GM04503 (cell line): Measurements from ENCODE around the gene DUS3L.
"Not testable (repeated sequence)": the region's sequence is repeated elsewhere in the genome, so short reads cannot be mapped to it uniquely, and the experiment has no call there.

Experiments used
- DNase-seq: peaks from one replicate; pipeline ENCODE4 v3.0.0-alpha.2; 2012; ENCODE audit warnings: low read depth

Gene DUS3L

DNA sequence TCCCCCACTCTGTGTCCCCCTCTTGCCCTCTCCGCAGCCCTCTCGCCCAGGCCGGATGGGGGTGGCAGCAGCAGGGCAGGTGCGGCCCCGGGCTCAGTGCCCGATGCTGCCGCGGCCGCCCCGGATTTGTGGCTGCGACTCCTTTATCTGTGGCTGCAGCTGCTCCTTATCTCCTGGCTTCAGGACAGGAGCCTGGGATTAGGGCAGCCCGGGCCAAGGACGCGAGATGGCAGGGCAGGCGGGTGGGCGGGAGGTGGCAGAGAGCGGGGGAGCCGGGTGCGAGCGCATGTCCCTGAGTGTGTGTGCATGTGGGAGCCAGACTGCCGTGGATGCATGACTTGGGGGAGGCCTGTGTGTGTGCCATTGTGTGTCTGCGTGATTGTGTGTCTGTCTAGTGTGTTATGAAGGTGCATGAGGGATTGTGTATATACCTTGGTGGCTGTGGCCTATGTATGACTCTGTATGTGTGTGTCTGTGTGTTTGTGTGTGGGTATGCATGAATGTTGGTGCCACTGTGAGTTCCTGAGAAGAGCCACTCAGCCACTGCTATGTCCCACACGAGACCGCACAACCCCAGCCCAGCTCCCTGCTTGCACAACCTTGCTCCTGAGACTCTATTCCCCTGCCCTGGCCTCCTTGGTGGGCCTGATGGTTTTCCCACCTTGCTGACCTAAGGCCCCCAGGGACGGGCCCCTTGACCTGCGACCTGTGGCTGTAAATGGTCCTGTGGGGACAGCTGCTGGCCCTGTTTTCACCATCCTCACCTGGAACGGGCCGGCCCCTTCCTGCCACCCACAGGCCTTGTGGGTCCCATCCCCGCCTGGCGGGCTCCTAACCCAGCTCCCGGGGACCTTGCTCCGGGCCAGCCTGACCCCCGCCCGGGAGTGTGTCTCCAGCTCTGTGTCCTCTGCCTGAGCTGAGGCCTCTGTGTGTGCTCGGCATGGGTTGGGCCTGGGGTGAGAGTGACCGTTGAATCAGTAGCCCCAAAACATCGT, 8.6 kb upstream of the DUS3L start:
- DNase-seq, result no peak

DNA sequence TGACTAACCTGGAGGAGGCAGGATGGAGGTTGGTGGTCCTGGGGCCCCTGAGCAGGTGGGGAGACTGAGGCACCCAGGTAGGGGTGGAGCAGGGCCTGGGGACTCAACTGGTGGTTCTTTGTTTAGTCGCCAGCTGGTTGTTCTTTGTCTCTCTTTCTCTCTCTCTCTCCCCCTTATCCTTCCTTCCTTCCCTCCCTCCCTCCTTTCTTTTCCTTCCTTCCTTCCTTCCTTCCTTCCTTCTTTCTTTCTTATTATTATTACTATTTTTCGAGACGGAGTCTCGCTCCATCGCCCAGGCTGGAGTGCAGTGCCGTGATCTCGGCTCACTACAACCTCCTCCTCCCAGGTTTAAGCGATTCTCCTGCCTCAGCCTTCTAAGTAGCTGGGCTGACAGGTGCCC, 7.3 kb upstream of the DUS3L start:
- no peak for DNase-seq

DNA sequence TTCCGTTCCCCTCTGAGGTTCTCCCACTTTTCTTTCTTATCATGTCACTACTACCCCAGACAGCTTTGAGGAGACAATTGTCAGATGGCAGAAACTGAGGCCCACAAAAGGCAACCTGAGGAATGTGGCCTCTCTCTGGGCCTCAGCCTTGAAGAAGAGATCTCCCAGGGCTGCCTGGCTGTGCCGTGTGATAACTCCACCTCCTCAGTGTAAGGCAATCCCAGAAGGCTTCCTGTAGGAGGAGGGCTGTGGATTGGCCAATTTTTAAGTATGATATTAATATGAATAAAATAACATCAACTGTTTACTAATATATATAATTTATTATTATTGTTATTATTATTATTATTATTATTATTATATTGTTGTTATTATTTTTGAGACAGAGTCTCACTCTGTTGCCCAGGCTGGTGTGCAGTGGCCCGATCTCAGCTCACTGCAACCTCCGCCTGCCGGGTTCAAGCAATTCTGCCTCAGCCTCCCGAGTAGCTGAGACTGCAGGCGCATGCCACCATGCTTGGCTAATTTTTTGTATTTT, 4.5 kb upstream of the DUS3L start:
- no peak for DNase-seq

DNA sequence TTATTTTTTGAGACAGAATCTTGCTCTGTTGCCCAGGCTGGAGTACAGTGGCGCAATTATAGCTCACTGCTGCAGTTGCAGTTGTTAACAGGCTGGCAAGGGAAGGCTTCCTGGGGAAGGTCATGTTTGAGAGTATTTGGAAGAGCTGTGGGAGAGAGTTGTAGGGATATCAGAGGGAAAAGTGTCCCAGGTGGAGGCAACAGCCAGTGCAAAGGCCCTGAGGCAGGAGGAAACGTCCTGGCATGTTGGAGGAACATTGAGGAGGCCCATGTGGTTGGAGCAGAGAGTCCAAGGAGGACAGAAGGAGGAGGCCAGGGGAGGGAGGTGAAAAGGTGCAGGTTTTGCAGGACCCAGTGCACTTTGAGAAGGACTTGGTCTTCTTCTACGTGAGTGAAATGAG, 2.2 kb upstream of the DUS3L start:
- DNase-seq, result no peak

DNA sequence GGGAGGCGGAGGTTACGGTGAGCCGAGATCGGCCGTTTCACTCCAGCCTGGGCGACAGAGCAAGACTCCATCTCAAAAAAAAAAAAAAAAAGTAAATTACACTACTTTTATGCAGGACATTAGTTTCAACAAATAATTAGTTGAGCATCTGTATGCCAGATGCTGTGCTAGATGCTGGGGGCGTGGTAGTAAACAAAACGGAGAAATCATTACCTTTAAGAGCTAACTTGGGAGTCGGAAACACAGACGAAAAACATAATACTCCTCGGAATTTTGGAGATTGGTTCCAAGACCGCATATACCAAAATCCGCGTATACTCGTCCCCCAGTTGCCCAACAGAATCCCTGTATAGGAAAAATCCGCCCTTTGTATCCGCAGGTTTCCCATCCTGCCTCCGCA, 1.3 kb upstream of the DUS3L start:
- DNase-seq, result no peak

DNA sequence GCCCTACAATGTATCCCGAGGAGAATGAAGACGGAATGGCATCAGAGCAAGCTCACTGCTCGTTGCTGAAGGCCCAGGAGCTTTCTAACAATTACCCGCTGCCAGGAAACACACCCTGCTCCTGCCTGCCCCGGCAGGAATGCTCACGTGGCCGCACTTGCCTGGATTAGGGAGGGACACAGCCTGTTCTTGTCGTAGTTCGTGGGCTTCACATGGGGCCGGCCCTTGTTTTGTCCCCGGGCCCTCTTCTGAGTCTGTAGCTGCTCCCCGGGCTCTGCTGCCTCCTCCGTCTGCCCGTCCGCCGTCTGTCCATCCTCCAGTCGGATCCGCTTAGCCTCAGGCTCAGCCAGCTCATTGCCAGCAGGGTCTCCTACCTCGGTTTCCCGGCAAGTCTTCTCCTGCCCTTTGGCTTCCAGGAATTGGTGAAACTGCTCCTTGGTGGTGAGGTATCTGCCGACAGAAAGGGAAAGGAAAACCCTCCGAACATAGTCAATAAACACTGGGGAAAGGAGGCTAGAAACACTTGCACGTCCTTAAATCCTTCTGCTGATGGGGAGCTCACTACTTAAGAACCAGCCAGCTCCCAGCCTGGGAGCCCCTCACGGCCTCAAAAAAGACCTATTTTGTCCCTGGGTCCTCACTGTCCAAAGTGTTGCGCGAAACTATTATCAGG, 941 bp downstream of the DUS3L start:
- no peak for DNase-seq

DNA sequence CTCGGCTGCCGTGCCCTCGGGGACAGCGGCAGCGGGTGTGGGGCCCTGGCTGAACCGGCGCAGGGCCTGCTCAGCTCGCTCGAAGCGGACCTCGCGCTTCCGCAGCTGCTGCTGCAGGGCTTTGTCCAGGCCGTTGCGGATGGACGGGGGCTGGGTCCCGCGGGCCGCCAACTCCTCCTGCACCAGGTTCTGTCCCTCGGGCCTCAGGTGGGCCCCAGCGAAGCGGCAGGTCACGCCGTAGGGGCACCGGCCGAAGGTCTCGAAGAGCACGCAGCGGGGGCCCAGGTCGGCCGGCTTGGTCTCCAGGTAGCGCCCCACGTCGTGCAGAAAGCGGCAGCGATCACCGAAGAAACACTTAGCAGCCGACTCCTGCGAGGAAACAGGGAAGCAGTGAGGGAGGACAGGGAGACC, 1.6 kb downstream of the DUS3L start:
- no peak for DNase-seq

DNA sequence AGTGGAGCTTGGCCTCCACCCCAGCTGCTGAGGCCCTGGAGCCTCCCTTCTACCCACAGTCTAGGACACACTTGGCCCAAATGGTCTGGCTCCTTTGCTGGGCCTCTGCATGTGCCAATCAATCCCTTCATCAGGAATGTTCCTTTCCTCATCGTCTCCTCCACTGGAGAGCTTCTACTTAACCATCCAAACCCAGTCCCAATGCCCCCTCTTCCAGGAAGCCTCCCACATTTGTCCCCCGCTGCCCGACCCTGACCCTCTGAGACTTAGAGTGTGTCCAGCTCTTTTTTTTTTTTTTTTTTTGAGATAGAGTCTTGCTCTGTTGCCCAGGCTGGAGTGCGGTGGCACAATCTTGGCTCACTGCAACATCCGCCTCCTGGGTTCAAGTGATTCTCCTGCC, 2.5 kb downstream of the DUS3L start:
- DNase-seq, result no peak

DNA sequence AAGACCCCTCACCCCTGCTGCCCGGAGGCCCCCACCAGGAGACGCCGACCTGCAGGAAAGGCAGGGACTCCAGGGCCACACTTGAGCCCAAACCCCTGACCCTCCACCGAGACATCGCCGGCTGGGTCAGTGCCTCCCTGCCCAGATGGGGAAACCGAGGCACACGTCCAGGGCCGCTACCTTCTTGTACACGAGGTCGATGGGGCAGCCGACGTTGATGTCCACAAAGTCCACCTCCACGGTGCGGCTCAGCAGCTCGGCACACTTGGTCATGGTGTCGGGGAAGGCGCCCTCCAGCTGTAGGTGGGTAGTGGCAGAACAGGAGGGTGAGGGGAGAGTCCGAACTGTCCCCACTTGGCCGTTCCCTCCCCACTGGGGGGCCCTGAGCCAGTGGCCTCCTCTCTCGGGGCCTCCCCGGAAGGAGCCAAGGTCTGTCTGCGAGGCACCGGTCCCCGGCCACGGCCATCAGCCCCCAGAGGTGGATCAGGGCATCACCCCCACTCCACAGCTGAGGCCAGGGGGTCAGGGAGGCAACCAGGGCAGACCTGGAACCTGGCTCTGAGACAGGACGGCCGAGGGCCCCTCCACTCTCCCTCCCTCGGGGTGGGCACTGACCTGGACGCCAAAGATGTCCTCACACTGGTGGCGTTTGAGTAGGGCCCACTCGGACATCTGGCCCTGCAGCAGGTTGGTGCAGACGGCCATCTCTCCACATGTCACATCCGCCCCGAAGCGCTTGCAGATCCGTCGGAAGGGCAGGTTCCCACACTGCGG, 3.4 kb downstream of the DUS3L start:
- no peak for DNase-seq

DNA sequence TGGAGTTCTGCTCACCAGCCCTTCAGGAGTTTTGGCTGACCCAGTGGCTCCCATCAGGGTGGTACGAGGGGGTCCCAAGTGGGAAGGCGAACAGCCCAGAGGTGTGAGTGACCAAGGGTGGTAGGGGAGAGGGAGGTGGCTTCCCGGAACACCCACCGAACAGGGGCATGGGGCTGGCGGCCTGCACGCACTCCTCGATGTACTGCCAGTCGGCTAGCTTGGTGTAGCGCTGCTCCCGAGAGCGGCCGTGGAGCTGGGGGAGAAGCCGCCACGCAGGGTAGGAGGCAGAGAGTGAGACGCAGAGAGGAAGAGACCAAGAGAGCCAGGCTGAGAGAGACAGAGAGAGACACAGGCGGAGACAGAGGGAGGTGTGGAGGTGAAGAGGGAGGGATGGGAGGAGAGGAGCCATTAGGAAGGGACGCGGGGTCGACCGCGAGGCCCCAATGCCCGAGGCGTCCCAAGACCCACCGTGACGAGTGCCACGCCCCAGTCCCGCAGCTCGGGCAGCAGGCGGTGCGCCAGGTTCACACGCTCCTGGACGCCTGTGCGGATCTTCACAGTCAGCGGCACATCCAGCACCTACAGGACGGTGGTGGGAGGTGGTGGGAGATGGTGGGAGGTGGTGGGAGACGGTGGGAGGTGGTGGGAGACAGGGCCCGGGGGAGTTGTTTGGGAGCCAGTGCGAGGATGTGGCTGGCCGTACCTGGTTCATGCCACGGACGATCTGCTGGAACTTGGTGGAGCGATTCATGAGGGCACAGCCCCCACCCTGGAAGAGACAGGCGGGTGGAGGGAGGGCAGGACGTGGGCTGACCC, 4.2 kb downstream of the DUS3L start:
- DNase-seq, result no peak

DNA sequence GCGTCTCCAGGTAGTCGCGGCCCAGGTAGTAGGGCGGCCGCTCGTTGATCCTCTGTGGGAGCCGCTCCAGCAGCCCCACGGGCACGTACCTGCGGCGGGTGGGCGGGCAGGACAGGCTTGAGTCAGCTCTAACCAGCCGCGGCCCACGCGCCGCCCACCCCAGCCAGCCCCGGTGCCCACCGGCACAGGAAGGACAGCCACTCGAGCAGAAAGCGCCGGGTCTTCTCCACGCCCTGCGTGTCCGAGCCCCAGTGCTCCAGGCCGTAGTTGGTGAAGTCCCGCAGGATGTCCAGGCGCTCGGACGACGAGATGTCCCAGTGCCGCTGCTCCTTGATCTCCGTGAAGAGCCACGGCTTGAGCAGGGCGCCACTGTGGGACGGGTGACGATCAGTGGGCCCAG, 5.5 kb downstream of the DUS3L start:
- no peak for DNase-seq

DNA sequence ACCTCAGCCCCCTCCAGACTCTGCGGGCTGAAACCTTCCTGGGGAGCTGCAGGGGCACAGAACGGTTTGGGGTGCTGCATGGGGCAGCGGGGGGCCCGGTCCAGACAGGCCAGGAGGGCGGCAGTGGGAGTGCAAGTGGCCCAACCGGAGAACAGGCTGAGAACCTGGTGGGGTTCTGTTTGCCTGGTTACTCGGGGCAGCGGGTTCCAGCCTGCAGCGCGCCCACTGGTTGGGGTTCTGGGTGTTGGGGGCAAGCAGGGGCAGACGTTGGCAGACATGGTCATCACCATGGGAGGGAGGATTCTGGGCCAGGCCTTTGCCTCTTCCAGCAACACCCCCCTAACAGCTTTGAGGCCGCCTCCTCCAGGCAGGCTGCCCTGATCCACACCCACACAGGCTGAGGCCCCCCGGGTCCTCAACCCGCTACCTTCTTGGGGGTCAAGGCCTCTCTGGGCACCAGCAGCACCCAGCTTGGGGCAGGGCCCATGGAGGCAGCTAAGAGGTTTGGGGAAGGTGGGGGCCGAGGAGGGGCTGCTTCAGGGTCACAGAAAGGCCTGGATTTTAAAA, 6.3 kb downstream of the DUS3L start, which contains the start of gene PRR22:
TSS of gene PRR22 (minus strand) at position 166 of the 567 bp plus-strand sequence. CDS start at position 80, 86 bp downstream.
- DNase-seq, result no peak

DNA sequence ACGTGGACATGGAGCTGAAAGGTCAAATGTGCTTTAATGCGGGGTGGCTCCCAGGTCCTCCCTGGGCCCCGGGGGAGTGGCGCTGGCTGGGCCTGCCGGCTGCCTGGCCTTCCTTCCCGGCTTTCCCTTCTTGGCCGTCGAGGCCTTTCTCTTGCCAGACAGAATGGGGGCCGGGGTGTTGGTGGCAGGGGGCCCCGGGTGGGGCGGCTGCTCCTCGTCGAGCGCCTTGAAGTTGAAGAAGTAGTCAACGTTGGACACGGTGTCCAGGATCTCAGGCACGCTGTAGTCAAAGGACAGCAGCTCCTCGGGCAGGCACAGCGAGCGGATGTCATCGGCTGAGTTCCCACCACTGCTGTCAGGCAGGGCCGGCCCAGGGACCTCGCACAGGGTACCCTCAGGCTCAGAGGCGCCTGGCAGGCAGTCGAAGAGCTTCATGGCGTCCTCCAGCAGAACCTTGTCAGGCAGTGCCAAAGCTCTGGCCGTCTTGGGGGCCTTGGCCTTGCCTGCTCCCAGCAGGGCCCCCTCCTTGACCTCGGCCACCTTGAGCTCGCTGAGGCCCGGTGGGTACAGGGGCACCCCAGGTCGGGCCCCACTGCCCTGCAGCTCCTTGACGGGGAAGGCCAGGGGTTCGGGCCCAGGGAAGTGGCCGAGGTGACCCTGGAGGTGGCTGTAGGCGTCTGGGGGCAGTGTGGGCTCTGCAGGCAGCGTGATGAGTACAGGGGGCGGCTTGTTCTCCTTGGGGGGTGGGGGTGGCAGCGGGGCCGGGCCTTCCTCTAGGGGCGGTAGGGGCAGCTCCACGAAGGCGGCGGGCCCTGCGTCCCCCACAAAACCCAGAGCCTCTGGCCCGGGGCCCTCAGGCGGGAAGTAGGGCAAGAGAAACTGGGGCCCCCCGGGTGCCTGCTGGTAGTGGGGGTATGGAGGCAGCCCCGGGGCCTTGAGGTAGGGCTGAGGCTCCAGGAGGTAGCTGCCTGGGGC, 7.7 kb downstream of the DUS3L start:
- no peak for DNase-seq

DNA sequence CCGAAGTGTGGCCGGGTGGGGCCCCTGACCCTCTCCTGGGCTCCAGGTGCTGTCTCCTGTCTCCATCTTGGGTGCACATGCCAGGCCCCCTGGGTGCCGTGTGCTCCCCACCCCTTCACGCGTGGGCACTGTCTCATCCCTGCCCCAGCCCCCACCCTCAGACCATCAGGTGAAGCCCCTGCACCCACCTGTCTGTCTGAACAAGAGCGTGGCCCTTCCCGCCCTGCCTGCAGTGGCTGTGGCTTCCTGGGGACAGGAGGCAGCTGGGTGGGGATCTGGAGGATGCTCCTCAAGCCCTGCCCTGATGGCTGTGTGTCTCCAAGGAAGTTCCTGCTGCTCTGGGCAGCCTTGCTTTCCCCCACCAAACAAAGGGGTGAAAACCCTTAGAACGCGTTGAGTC, 8.6 kb downstream of the DUS3L start:
- no peak for DNase-seq

DNA sequence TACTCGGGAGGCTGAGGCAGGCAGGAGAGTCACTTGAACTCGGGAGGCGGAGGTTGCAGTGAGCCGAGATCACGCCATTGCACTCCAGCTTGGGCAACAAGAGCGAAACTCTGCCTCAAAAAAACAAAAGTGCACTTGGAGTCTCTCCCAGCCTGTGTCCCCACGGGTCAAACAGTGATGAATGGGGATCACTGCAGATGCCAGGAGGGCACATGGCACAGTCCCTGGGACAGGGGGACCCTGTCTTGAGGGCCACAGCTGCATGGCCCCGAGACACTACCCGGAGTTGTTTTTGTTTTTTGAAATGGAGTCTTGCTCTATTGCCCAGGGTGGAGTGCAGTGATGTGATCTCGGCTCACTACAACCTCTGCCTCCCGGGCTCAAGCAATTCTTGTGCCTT, 10.0 kb downstream of the DUS3L start:
- DNase-seq, result not testable (repeated sequence)

DNA sequence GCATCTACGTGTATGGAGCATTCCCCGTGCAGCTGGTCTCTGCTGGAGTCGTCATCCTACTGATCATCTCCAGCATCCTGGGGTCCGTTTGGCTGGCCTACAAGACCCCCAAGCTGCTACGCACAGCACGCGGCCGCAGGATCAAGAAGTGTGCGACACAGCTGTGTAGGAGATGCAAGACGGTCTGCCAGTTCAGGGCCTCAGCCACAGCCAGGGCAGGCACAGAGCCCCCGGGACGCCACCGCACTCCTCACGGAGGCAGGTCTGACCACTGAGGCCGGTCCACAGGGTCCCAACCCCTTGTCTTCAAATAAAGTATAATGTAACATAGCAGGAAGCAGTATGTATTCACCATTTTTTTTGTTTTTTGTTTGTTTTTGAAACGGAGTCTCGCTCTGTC, 12.6 kb downstream of the DUS3L start:
- DNase-seq, result no peak

DNA sequence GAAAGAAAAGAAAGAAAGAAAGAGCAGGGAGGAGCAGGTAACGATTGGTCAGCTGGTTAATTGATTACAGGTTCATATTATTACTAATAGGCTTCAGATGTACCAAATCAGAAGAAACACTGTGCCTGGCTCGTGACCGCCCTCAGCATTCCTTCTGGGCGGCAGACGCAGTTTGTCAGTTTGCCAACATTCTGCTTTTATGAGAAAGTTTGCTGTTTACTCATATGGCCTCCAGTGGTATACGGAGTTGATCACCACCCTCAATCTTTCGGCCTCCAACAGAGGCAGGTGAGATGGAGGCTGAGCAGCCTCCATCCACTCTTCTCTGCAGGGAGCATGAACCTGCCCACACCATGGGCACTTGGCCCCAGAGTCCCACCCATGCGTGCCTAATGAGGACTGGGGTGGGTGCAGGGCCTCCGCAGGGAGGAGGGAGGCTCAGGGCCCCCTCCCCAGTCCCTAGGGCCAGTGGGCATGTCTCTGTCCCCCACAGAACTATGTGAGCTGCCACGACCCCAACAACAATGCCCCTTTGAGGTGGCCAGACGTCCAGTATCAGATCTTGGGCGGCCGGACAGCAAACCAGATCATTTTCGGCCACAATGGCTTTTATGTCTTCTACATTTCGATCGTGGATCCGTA, 15.2 kb downstream of the DUS3L start:
- peak; percentile 42 for DNase-seq

DNA sequence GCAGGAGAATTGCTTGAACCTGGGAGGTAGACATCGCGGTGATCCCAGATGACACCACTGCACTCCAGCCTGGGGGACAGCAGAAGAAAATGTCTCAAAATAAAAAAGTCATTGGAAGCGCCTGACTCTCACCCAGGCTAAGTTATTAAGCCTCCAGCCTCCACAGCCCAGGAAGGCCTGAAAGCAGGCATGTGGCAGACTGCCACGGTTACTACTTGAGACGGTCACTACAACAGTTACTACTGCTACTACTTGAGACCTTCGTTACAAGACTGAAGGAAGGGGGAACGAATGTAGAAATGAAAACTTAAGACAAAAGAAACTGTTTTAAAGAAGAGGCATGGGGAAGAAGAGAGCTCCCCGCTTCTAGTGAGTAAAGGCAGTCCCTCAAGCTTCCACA, 16.0 kb downstream of the DUS3L start:
- no peak for DNase-seq

DNA sequence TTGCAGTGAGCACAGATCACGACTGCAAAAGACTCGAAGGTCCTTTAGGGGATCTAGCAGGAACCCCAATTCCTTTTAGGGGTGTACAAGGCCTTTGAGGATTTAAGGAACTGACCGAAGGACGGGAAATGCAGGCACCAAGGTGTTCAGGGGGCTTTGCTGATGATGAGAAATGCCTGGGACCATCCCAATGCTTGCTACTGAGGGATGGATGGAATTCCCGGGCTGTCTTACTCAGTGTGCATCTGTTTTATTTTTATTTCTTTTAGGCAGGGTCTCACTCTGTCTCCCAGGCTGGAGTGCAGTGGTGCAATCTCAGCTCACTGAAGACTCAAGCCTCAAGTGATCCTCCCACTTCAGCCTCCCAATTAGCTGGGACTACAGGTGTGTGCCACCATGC, 17.7 kb downstream of the DUS3L start:
- no peak for DNase-seq
